ENCODE results near the gene MED31. TPM values are rescaled to one million over a fixed set of nuclear protein-coding genes. Genes with fewer than 3 reads are reported as not detected.

Gene MED31
- total and polyA plus RNA-seq, 2 of the 4 experiments (the other 2 are of a cell fraction), result 5.6 to 11.6 TPM

DNA sequence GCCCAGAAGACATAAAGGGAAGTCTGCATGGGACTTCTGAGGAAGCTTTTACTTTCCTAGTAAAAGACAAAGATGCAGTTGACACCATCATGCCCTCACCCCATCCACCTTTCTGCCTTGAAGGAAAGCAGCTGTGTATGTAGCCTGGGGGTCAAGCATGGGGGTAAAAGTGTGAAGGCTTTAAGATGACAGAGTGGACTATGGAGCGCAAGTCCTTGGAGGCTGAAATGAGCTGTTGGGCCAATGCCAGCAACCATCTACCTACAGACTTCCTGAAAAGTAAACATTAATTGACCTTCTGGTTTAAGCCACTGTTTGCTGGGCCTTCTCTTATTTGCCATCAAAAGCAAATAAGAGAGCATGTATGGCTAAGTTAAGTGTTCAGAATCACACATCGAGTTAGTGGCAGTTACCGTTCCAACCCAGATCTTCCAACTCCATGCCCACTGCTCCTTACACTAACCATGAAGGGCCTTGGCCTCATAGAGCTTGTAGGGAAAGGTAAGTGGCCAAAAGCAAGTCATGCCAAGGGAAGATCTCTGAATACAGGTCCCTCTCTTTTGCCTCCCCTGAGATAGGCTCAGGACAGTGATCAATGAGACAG lies 31.8 kb upstream of the MED31 start:
- H2BK120ac ChIP-seq (ENCODE audit: low read depth, low read length), result no peak overlapping the region
- H3K4me1 ChIP-seq (ENCODE audit: control insufficient read depth, insufficient read depth, low read length), result no peaks in the 10 kb centered on the region
- POLR2A ChIA-PET (ENCODE audit: unreplicated experiment), result no interaction called here
- no peak overlapping the region for H3K4ac ChIP-seq (ENCODE audit: low read depth, low read length)
- H3K9me3 ChIP-seq (ENCODE audit: control insufficient read depth, insufficient read depth, low read length), result no peaks in the 10 kb centered on the region
- CTCF ChIA-PET, result no interaction called here
- no peak for ATAC-seq (ENCODE audit: low read depth)
- H2AK9ac ChIP-seq (replicated peaks; ENCODE audit: low read depth, low read length, poor library complexity), result no peak overlapping the region
- BruUV-seq (replicated peaks), result no TSS peak
- H3K79me1 ChIP-seq (ENCODE audit: low read depth in 1 of 2, low read length in 2 of 2), result no peaks in the 10 kb centered on the region
- no peak overlapping the region for H3K27ac ChIP-seq (ENCODE audit: insufficient read depth, low read length)
- DNase-seq, result no peak
- in situ Hi-C loops (cut with MboI; ENCODE audit: low sequenced_read_pairs) (no loop called here), dilution Hi-C loops (cut with HindIII; ENCODE audit: low sequenced_read_pairs, unreplicated experiment) (no loop called here), intact Hi-C loops (cut with micrococcal nuclease) (no loop called here)
- no peak overlapping the region for H3K23ac ChIP-seq (ENCODE audit: low read depth, low read length)
- H3K56ac ChIP-seq (ENCODE audit: extremely low read depth, insufficient read depth, low read length), result no peak overlapping the region
- H2AFZ ChIP-seq (replicated peaks; ENCODE audit: low read length, poor library complexity), result no peak overlapping the region
- H3K4me3 ChIP-seq (ENCODE audit: insufficient read depth, low read depth, low read length), result no peak overlapping the region
- H2BK20ac ChIP-seq (ENCODE audit: low read depth, low read length), result no peak overlapping the region
- no peak overlapping the region for H2BK5ac ChIP-seq (ENCODE audit: low read depth, low read length, poor library complexity, severe bottlenecking)
- H4K20me1 ChIP-seq (ENCODE audit: insufficient read depth, low read length), result no peaks in the 10 kb centered on the region
- peaks cover 9% of the 10 kb centered on the region for H3K27me3 ChIP-seq (ENCODE audit: control insufficient read depth, insufficient read depth, low read length)
- H4K5ac ChIP-seq (ENCODE audit: low read depth, low read length), result no peak overlapping the region
- TF ChIP-seq SMC3 (IDR thresholded peaks at IDR 0.05; ENCODE audit: low read depth, low read length) (no peak), POLR2A (IDR thresholded peaks at IDR 0.05; ENCODE audit: low read depth, low read length) (no peak), MAZ (IDR thresholded peaks at IDR 0.05; ENCODE audit: borderline replicate concordance, low read depth, low read length) (no peak), NFE2L2 (IDR thresholded peaks at IDR 0.05; ENCODE audit: low read depth, low read length) (no peak), MXI1 (IDR thresholded peaks at IDR 0.05; ENCODE audit: borderline replicate concordance, low read depth, low read length) (no peak), FOS (IDR thresholded peaks at IDR 0.05; ENCODE audit: low read depth, low read length) (no peak), RFX5 (IDR thresholded peaks at IDR 0.05; ENCODE audit: low read depth, low read length) (no peak), BHLHE40 (IDR thresholded peaks at IDR 0.05; ENCODE audit: low read depth, low read length) (no peak), CHD1 (IDR thresholded peaks at IDR 0.05; ENCODE audit: low read depth, low read length) (no peak), CEBPB (IDR thresholded peaks at IDR 0.05; ENCODE audit: low read depth, low read length) (no peak), RAD21 (IDR thresholded peaks at IDR 0.05; ENCODE audit: low read length) (no peak), MAFK (IDR thresholded peaks at IDR 0.05; ENCODE audit: low read depth, low read length) (no peak), RCOR1 (IDR thresholded peaks at IDR 0.05; ENCODE audit: insufficient replicate concordance, low read length) (no peak)
- TF ChIP-seq, protein P1, sequence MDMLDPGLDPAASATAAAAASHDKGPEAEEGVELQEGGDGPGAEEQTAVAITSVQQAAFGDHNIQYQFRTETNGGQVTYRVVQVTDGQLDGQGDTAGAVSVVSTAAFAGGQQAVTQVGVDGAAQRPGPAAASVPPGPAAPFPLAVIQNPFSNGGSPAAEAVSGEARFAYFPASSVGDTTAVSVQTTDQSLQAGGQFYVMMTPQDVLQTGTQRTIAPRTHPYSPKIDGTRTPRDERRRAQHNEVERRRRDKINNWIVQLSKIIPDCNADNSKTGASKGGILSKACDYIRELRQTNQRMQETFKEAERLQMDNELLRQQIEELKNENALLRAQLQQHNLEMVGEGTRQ (IDR thresholded peaks at IDR 0.05; ENCODE audit: low read depth, low read length), result no peak
- TF ChIP-seq, protein P2, sequence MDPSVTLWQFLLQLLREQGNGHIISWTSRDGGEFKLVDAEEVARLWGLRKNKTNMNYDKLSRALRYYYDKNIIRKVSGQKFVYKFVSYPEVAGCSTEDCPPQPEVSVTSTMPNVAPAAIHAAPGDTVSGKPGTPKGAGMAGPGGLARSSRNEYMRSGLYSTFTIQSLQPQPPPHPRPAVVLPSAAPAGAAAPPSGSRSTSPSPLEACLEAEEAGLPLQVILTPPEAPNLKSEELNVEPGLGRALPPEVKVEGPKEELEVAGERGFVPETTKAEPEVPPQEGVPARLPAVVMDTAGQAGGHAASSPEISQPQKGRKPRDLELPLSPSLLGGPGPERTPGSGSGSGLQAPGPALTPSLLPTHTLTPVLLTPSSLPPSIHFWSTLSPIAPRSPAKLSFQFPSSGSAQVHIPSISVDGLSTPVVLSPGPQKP (IDR thresholded peaks at IDR 0.05; ENCODE audit: borderline replicate concordance, low read depth, low read length), result no peak
- TF ChIP-seq, protein P3, sequence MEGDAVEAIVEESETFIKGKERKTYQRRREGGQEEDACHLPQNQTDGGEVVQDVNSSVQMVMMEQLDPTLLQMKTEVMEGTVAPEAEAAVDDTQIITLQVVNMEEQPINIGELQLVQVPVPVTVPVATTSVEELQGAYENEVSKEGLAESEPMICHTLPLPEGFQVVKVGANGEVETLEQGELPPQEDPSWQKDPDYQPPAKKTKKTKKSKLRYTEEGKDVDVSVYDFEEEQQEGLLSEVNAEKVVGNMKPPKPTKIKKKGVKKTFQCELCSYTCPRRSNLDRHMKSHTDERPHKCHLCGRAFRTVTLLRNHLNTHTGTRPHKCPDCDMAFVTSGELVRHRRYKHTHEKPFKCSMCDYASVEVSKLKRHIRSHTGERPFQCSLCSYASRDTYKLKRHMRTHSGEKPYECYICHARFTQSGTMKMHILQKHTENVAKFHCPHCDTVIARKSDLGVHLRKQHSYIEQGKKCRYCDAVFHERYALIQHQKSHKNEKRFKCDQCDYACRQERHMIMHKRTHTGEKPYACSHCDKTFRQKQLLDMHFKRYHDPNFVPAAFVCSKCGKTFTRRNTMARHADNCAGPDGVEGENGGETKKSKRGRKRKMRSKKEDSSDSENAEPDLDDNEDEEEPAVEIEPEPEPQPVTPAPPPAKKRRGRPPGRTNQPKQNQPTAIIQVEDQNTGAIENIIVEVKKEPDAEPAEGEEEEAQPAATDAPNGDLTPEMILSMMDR (conservative IDR thresholded peaks at IDR 0.05; ENCODE audit: low read depth, low read length), result no peak
- H3K14ac ChIP-seq (replicated peaks; ENCODE audit: low read depth, low read length), result no peak overlapping the region
- H2AK5ac ChIP-seq (ENCODE audit: low read depth, low read length), result no peak overlapping the region
- H4K91ac ChIP-seq (ENCODE audit: insufficient read depth, low read depth, low read length), result no peak overlapping the region
- H3K9ac ChIP-seq (ENCODE audit: low read depth, low read length), result no peak overlapping the region
- H2BK15ac ChIP-seq (ENCODE audit: low read depth, low read length), result no peak overlapping the region
- no peak overlapping the region for H4K8ac ChIP-seq (ENCODE audit: low read depth in 2 of 2, low read length in 2 of 2)
- no CpG with 5 or more reads among the region's 3 CpGs for whole genome bisulfite sequencing, 2 experiments (ENCODE audit: extremely low coverage in 2 of 2, insufficient read length in 1 of 2)
- H3K18ac ChIP-seq (ENCODE audit: low read depth, low read length), result no peak overlapping the region
- H3K9me1 ChIP-seq (ENCODE audit: insufficient read depth, low read length), result no peaks in the 10 kb centered on the region
- H3K4me2 ChIP-seq (ENCODE audit: low read depth, low read length), result no peak overlapping the region
- no peaks in the 10 kb centered on the region for H3K36me3 ChIP-seq (ENCODE audit: control insufficient read depth, insufficient read depth, low read length)
